Psoas muscle (tissue), 8 donors: ENCODE data around the gene DYNLRB1. TPM values are rescaled to one million over a fixed set of nuclear protein-coding genes. Genes with fewer than 3 reads are reported as not detected.

Experiments
- ATAC-seq, 4 donors: fragments of 200-7000 bp; cut with Tn5 transposase; one replicate each; pipeline ENCODE4 v1.9.1; 2020; ENCODE audit warnings: moderate library complexity in 3 of 4, mild to moderate bottlenecking in 2 of 4
- DNase-seq, 2 donors: peaks; one replicate each; pipeline ENCODE4 v3.0.0-alpha.2; 2020
- H3K27ac ChIP-seq: fragments of 200-600 bp; one replicate; pipeline ENCODE4 v1.8.0; 2022
- H3K27me3 ChIP-seq, 3 donors: fragments of 200-600 bp in 1 of 3; one replicate each; pipeline versions ENCODE4 v1.6.1 to v1.8.0; 2013 to 2022; ENCODE audit warnings: low read length in 2 of 3, mild to moderate bottlenecking in 2 of 3, moderate library complexity in 1 of 3; ENCODE audit not compliant: insufficient read depth in 3 of 3
- H3K36me3 ChIP-seq, 2 donors: fragments of 200-600 bp in 1 of 2; one replicate each; pipeline versions ENCODE4 v1.6.1 to v1.8.0; 2013 to 2022; ENCODE audit warnings: low read depth in 1 of 2, mild to moderate bottlenecking in 1 of 2, moderate library complexity in 1 of 2; ENCODE audit not compliant: insufficient read depth in 1 of 2
- H3K4me1 ChIP-seq: fragments of 200-600 bp; one replicate; pipeline ENCODE4 v1.8.0; 2022
- H3K4me3 ChIP-seq: fragments of 200-600 bp; one replicate; pipeline ENCODE4 v1.8.0; 2022; ENCODE audit warnings: mild to moderate bottlenecking
- H3K9me3 ChIP-seq: fragments of 200-600 bp; one replicate; pipeline ENCODE4 v1.8.0; 2022
- WGBS, 3 donors: extraction: QIAGEN DNeasy Blood & Tissue Kit; methylation state at CpG; one replicate each; pipeline versions ENCODE4 v1.1.6 to v1.1.7; 2013; 5-methylcytosine and 5-hydroxymethylcytosine counted together
- intact Hi-C, 2 donors: fragments of 100-400 bp; cut with DNase I; formaldehyde crosslinking; loops; one replicate each; pipeline versions ENCODE4 v1.11.0 to v1.14.2; 2022
- polyA plus RNA-seq, 3 donors: library from polyadenylated mRNA; stranded (reverse); fragments of 200-250 nt; gene quantifications; one replicate each; pipeline ENCODE4 v1.2.3, GENCODE V29; 2013
- total RNA-seq, 4 donors: library from RNA; stranded (reverse); fragmentation: NEBNext Ultra II Directional in 2 of 4; extraction: Animal tissue kit (Norgen Biotek cat#: 25700) in 2 of 4; gene quantifications; one replicate each; pipeline versions ENCODE4 v1.2.1 to v1.2.4, GENCODE V29; 2021 to 2023
- TF ChIP-seq, protein P1 (sequence below): fragments of 200-600 bp; IDR thresholded peaks from one replicate; pipeline ENCODE4 v1.8.0; 2022; ENCODE audit warnings: antibody characterized with exemption
- donor health status: healthy with polysubstance abuse.
- donor health status: DM: no; HTN: no; CAD: no; lungs with moderate emphysema.
- donor health status: Bipolar disorder and iron deficiency.
- donor health status: healthy.
- donor health status: DM: yes; HTN: yes; CAD: no.
- donor health status: DM: no; HTN: no; CAD: no.
- donor health status: DM: no; HTN: no; CAD: no.
- donor health status: DM: yes; HTN: yes; CAD: no.

DYNLRB1 gene
- total and polyA plus RNA-seq, 7 donors = 93.2 to 179 (median 119) TPM

DNA sequence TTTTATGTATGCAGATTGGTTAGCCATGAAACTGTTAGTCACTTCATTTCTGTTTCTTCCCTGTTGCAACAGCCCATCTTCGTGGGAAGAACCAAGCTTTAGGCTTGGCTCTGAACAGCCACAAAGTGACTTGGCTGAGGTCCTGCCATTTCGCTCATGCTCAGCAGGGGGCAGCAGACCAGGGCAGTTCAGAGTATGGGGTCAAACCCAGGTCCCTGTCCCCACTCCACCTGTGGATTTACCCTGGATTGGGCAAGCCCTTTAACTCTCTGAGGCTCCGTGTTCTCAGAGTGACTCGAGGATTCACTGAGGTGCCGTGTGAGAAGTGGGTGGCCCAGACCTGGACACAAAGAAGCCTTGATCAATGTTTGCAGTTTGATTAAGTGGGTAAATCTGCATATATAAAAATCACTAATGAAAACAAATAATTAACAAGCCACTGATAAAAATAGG is 22.5 kb downstream of the DYNLRB1 start:
- no peaks in the 10 kb centered on the region for H3K4me1 ChIP-seq
- ATAC-seq (peak; percentile 76 to 91 (median 83)), DNase-seq (peak; percentile 62 to 76)
- H3K27me3 ChIP-seq = no peaks in the 10 kb centered on the region
- TF ChIP-seq, protein P1, sequence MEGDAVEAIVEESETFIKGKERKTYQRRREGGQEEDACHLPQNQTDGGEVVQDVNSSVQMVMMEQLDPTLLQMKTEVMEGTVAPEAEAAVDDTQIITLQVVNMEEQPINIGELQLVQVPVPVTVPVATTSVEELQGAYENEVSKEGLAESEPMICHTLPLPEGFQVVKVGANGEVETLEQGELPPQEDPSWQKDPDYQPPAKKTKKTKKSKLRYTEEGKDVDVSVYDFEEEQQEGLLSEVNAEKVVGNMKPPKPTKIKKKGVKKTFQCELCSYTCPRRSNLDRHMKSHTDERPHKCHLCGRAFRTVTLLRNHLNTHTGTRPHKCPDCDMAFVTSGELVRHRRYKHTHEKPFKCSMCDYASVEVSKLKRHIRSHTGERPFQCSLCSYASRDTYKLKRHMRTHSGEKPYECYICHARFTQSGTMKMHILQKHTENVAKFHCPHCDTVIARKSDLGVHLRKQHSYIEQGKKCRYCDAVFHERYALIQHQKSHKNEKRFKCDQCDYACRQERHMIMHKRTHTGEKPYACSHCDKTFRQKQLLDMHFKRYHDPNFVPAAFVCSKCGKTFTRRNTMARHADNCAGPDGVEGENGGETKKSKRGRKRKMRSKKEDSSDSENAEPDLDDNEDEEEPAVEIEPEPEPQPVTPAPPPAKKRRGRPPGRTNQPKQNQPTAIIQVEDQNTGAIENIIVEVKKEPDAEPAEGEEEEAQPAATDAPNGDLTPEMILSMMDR = peak; percentile 69
- no peak overlapping the region for H3K27ac ChIP-seq
- peaks cover 5 to 76% of the 10 kb centered on the region in 2 donors for H3K36me3 ChIP-seq
- H3K9me3 ChIP-seq = no peaks in the 10 kb centered on the region
- 24 to 40% (median 28%) methylated on average over 5 of the region's 5 CpGs for WGBS, 3 donors
- no peak overlapping the region for H3K4me3 ChIP-seq
- intact Hi-C loops = loop anchor here in 1 of 2 donors (5.0 kb wide), 1 partner anchor 169 kb away; no protein-coding TSS in a partner anchor

DNA sequence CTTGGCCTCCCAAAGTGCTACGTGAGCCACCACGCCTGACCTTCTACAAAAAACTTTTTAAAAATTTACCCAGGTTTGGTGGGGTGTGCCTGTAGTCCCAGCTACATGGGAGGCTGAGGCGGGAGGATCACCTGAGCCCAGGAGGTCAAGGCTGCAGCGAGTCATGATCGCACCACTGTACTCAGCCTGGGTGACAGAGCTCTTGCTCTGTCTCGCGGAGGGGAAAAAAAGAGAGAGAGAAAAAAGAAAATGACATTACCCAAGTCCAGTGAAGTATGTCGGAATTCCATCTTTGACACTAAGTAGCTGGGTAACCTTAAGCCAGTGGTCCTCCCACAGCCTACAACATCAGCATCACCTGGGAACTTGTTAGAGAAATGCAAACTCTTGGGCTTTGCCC is 23.5 kb downstream of the DYNLRB1 start:
- Histone ChIP-seq H3K9me3 (no peaks in the 10 kb centered on the region), H3K36me3 (peaks cover under 1 to 66% of the 10 kb centered on the region in 2 donors), H3K4me1 (no peaks in the 10 kb centered on the region), H3K27ac (no peak overlapping the region), H3K27me3 (no peaks in the 10 kb centered on the region), H3K4me3 (no peak overlapping the region)
- 93 to 96% (median 96%) methylated on average over 8 of the region's 8 CpGs for WGBS, 3 donors
- ATAC-seq = no peak
- no peak for DNase-seq
- TF ChIP-seq, protein P1 = no peak
- intact Hi-C loops = loop anchor here in 1 of 2 donors (5.0 kb wide), 1 partner anchor 168 kb away; no protein-coding TSS in a partner anchor

DNA sequence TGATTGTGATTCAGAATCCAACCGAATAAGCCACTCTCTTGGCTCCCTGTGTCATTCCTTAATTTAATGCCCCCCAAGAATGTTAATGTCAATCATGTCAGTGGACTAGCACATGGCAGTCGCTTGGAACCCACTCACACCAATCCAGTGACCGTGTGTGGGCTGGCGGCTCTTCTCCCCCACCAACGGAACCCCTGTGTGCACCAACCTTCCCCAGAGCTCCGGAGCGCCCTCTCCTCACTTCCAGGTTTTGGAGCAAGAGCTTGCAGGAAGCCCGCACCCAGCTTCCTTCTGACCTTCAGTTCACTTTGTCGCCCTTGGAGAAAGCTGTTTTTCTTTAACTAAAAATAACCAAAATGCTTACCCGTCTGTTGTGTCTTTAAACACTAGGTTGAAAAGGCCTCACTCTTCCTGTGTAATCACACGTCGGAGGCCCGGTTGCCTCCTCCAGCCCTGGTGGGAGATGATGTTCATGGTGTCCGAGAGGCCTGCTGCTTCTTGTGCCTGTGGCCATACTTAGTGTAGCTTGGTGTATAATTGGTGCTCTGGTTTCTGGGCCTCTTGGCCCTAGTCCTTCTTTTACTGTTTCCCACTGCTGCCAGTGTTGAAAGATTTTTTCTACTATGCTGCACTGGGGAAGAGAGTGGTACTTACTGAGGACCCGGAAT is 24.5 kb downstream of the DYNLRB1 start:
- Histone ChIP-seq H3K27me3 (no peaks in the 10 kb centered on the region), H3K9me3 (no peaks in the 10 kb centered on the region), H3K4me1 (no peaks in the 10 kb centered on the region), H3K4me3 (no peak overlapping the region), H3K27ac (no peak overlapping the region), H3K36me3 (peaks cover 0 to 56% of the 10 kb centered on the region in 2 donors)
- ATAC-seq (no peak), DNase-seq (no peak)
- intact Hi-C loops = no loop called here
- 79 to 80% (median 80%) methylated on average over 15 of the region's 15 CpGs for WGBS, 3 donors
- TF ChIP-seq, protein P1 = no peak

DNA sequence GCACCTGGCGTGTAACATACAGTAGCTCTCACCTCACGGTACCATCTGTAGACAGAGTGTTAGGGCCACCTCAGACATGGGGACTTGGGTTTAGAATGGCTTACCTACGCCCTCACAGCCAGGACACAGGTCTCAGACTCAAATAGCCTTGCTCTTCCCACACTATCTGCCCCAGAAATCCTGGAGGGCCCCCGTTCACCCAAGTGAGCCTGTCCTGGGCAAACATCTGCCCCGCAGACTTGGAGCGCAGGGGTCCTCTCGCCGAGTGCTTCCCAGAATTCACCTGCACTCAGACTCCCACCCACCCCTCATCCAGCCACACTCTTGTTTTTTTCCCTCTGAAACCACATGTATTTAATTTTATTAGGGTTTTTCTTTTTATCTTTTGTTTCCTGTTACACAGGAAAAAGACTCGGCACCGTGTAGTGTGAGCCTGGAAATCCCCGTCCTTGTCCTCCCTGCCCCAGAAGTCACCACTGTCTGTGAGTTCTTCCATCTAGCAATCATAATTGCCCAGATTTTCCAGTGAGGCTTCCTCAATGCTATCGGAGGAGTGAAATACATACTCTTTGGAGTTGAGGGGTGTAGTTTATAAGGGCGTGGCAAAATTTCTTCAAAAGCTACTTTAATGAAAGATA is 25.2 kb downstream of the DYNLRB1 start:
- Histone ChIP-seq H3K27me3 (no peaks in the 10 kb centered on the region), H3K9me3 (no peaks in the 10 kb centered on the region), H3K4me3 (no peak overlapping the region), H3K4me1 (no peaks in the 10 kb centered on the region), H3K36me3 (peaks cover 0 to 49% of the 10 kb centered on the region in 2 donors), H3K27ac (no peak overlapping the region)
- DNase-seq (no peak), ATAC-seq (no peak)
- WGBS, 3 donors = 84 to 89% (median 88%) methylated on average over 13 of the region's 13 CpGs
- TF ChIP-seq, protein P1 = no peak
- intact Hi-C loops = no loop called here
